Keratinocyte (primary cell): ENCODE data around the gene KRTAP10-7. TPM values are rescaled to one million over a fixed set of nuclear protein-coding genes. Genes with fewer than 3 reads are reported as not detected.

Source experiments
- DNase-seq: peaks from one replicate; pipeline ENCODE4 v3.0.0-alpha.2; 2011; ENCODE audit warnings: low read depth, missing footprints, low spot score
- FAIRE-seq: peaks from 2 replicates; lab custom pipeline; 2011; peaks lifted over from hg19 to GRCh38; lab: Jason Lieb, UNC
- H2AFZ ChIP-seq: 2 replicates; pipeline ENCODE4 v1.6.0; 2012; ENCODE audit warnings: low read length, control low read depth, inconsistent platforms; ENCODE audit not compliant: control insufficient read depth
- H3K27ac ChIP-seq: 2 replicates; pipeline ENCODE4 v1.5.1; 2011; ENCODE audit warnings: low read length; ENCODE audit not compliant: control insufficient read depth, insufficient read depth
- H3K27me3 ChIP-seq: 3 replicates; pipeline ENCODE4 v1.6.0; 2011; ENCODE audit warnings: low read length; ENCODE audit not compliant: control insufficient read depth, insufficient read depth; ENCODE audit errors: extremely low read depth
- H3K36me3 ChIP-seq, 2 experiments: 2 replicates in 1 of 2; 3 replicates in 1 of 2; pipeline ENCODE4 v1.5.1; 2011; ENCODE audit warnings: low read length in 2 of 2, mild to moderate bottlenecking in 1 of 2; ENCODE audit not compliant: control insufficient read depth in 2 of 2, insufficient read depth in 2 of 2; ENCODE audit errors: extremely low read depth in 1 of 2
- H3K4me1 ChIP-seq: 3 replicates; pipeline ENCODE4 v1.5.1; 2011; ENCODE audit warnings: low read length; ENCODE audit not compliant: control insufficient read depth, insufficient read depth; ENCODE audit errors: extremely low read depth
- H3K4me2 ChIP-seq: 3 replicates; pipeline ENCODE4 v1.6.0; 2011; ENCODE audit warnings: low read depth, low read length; ENCODE audit not compliant: control insufficient read depth, insufficient read depth; ENCODE audit errors: extremely low read depth
- H3K4me3 ChIP-seq, 3 experiments: fragments of 200-600 bp in 1 of 3; sonication (generic) in 1 of 3; 2 replicates in 2 of 3; 3 replicates in 1 of 3; pipeline ENCODE4 v1.5.1; 2011 to 2016; ENCODE audit warnings: low read length in 3 of 3, mild to moderate bottlenecking in 3 of 3, control low read depth in 2 of 3, inconsistent platforms in 1 of 3, low read depth in 1 of 3, mixed read lengths in 1 of 3, mixed run types in 1 of 3, moderate library complexity in 1 of 3; ENCODE audit not compliant: control insufficient read depth in 2 of 3, insufficient read depth in 2 of 3; ENCODE audit errors: extremely low read depth in 1 of 3
- H3K79me2 ChIP-seq: 2 replicates; pipeline ENCODE4 v1.6.0; 2012; ENCODE audit warnings: low read length; ENCODE audit not compliant: control insufficient read depth, insufficient read depth
- H3K9ac ChIP-seq: 3 replicates; pipeline ENCODE4 v1.6.0; 2011; ENCODE audit warnings: low read length; ENCODE audit not compliant: control insufficient read depth, insufficient read depth; ENCODE audit errors: extremely low read depth
- H3K9me1 ChIP-seq: 3 replicates; pipeline ENCODE4 v1.6.0; 2011; ENCODE audit warnings: low read length; ENCODE audit not compliant: control insufficient read depth, insufficient read depth; ENCODE audit errors: extremely low read depth
- H3K9me3 ChIP-seq: 2 replicates; pipeline ENCODE4 v1.5.1; 2012; ENCODE audit warnings: low read depth, low read length; ENCODE audit not compliant: control insufficient read depth
- H4K20me1 ChIP-seq: 3 replicates; pipeline ENCODE4 v1.6.0; 2011; ENCODE audit warnings: low read length; ENCODE audit not compliant: control insufficient read depth, insufficient read depth; ENCODE audit errors: extremely low read depth
- EZH2 ChIP-seq: IDR thresholded peaks from one replicate; pipeline ENCODE4 v1.6.1; 2012; ENCODE audit warnings: inconsistent platforms, mild to moderate bottlenecking, low read length, moderate library complexity
- dilution Hi-C: fragments of 300-500 bp; cut with MboI; formaldehyde crosslinking; loops from one replicate; pipeline ENCODE4 v1.7.0; 2020; ENCODE audit warnings: low sequenced_read_pairs; ENCODE audit not compliant: extremely low pct_ligation_motif_present
- polyA plus RNA-seq, 5 experiments: library from polyadenylated mRNA; depleted of rRNA in 3 of 5; stranded (reverse) in 3 of 5; stranded (forward) in 1 of 5; unstranded in 1 of 5; fragments of >200 nt; gene quantifications; 1 replicate in 1 of 5; 2 replicates in 3 of 5; 3 replicates in 1 of 5; pipeline versions ENCODE4 v1.2.1 to v1.2.3, GENCODE V29; 2011 to 2012; ENCODE audit warnings: missing spikeins in 2 of 5, low read depth in 1 of 5, low replicate concordance in 1 of 5
- TF ChIP-seq, protein P1 (sequence below), 3 experiments: IDR thresholded peaks in 1 of 3; conservative IDR thresholded peaks in 1 of 3; optimal IDR thresholded peaks in 1 of 3; 2 replicates in 2 of 3; 3 replicates in 1 of 3; pipeline versions ENCODE3 to v1.5.1; 2011; ENCODE audit warnings: low read length in 3 of 3, mild to moderate bottlenecking in 3 of 3, moderate library complexity in 2 of 3, control low read depth in 1 of 3, inconsistent platforms in 1 of 3; ENCODE audit not compliant: insufficient read depth in 2 of 3; ENCODE audit errors: extremely low read depth in 1 of 3

The KRTAP10-7 gene
- polyA plus RNA-seq, 1 donor (not counting 4 experiments of a cell fraction or from before 2014, with no cell fraction given): not detected

DNA sequence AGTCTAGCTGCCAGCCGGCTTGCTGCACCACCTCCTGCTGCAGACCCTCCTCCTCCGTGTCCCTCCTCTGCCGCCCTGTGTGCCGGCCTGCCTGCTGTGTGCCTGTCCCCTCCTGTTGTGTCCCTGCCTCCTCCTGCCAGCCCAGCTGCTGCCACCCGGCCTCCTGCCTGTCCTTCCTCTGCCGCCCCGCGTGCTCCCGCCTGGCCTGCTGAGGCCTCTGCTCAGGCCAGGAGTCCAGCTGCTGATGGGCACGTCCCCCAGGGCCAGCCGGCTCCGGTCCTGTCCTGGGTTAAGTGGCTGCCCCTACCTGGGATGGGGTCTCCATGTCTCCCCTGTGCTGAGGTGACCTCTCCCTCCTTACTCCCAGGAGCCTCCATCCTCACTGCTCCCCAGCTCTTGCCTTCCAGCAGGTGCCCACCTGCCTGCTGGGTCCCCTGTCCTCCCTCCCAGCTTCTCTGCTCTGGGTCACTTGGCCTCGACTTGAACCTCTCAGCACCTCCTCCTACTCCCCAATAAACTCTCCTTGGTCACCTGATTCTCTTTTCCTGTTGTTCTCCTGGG is 12.4 kb downstream of the KRTAP10-7 start:
- Histone ChIP-seq H3K4me3 (no peak overlapping the region), H3K36me3 (no peaks in the 10 kb centered on the region), H3K4me1 (peaks cover 7% of the 10 kb centered on the region), H3K27ac (no peak overlapping the region), H3K27me3 (peaks cover 19% of the 10 kb centered on the region), H2AFZ (no peak overlapping the region), H3K79me2 (no peaks in the 10 kb centered on the region), H3K9me1 (no peaks in the 10 kb centered on the region), H3K9ac (no peak overlapping the region), H4K20me1 (no peaks in the 10 kb centered on the region), H3K9me3 (peaks cover 7% of the 10 kb centered on the region), H3K4me2 (no peak overlapping the region)
- DNase-seq (no peak), FAIRE-seq (no peak)
- dilution Hi-C loops: no loop called here
- TF ChIP-seq, protein P1, sequence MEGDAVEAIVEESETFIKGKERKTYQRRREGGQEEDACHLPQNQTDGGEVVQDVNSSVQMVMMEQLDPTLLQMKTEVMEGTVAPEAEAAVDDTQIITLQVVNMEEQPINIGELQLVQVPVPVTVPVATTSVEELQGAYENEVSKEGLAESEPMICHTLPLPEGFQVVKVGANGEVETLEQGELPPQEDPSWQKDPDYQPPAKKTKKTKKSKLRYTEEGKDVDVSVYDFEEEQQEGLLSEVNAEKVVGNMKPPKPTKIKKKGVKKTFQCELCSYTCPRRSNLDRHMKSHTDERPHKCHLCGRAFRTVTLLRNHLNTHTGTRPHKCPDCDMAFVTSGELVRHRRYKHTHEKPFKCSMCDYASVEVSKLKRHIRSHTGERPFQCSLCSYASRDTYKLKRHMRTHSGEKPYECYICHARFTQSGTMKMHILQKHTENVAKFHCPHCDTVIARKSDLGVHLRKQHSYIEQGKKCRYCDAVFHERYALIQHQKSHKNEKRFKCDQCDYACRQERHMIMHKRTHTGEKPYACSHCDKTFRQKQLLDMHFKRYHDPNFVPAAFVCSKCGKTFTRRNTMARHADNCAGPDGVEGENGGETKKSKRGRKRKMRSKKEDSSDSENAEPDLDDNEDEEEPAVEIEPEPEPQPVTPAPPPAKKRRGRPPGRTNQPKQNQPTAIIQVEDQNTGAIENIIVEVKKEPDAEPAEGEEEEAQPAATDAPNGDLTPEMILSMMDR (optimal IDR thresholded peaks at IDR 0.05 in 1 of 3, IDR thresholded peaks at IDR 0.05 in 1 of 3, conservative IDR thresholded peaks at IDR 0.05 in 1 of 3; ENCODE audit: extremely low read depth in 1 of 3, insufficient read depth in 2 of 3, low read length in 3 of 3): no peak
- TF ChIP-seq EZH2: no peak

DNA sequence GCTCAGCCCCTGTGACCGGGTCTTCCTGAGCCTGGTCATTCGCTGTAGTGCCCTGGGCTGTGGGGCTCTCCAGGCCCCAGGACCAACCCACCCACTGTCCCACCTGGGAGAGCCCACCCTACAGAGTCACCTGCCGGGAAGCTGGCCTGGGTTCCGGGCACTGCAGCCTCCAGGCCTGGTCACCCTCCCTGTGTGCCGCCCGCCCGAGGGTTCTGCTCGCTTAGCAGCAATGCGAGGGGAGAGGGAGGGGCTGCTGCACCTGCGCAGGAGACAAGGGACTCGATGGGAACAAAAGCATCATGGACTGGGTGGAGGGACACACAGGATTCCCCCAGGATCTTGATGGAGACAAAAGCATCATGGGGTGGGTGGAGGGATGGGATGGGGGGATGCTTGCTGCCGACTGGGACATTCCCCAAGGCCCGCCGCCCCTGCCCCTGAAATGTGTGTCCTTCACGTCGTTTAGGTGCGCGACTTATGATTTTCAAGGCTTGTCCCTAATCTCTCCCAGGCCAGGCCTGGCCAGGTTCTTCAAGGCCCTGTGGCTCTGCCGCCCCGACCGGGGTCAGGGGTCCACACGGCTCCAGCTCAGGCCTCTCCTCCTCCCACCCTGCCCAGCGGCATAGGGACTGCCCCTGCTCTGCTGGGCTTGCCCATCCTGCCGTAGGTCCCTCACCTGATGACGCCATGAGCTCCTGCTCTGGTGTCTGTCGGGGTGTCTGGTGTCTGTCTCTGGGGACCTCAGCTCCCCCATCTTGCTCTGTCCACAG is 13.2 kb downstream of the KRTAP10-7 start:
- Histone ChIP-seq H4K20me1 (no peaks in the 10 kb centered on the region), H3K27ac (no peak overlapping the region), H3K4me2 (no peak overlapping the region), H3K9ac (no peak overlapping the region), H3K27me3 (peaks cover 19% of the 10 kb centered on the region), H3K36me3 (no peaks in the 10 kb centered on the region), H3K79me2 (no peaks in the 10 kb centered on the region), H3K4me1 (peaks cover 7% of the 10 kb centered on the region), H3K4me3 (no peak overlapping the region), H3K9me1 (no peaks in the 10 kb centered on the region), H2AFZ (no peak overlapping the region), H3K9me3 (peaks cover 7% of the 10 kb centered on the region)
- dilution Hi-C loops: no loop called here
- DNase-seq (no peak), FAIRE-seq (no peak)
- TF ChIP-seq EZH2: no peak
- TF ChIP-seq, protein P1 (optimal IDR thresholded peaks at IDR 0.05 in 1 of 3, IDR thresholded peaks at IDR 0.05 in 1 of 3, conservative IDR thresholded peaks at IDR 0.05 in 1 of 3; ENCODE audit: extremely low read depth in 1 of 3, insufficient read depth in 2 of 3, low read length in 3 of 3): no peak
